ENCODE measurements around the gene RAB9A. TPM values are rescaled to one million over a fixed set of nuclear protein-coding genes. Genes with fewer than 3 reads are reported as not detected.
A peak's percentile ranks its signal among the peaks of the same experiment; 100 is the strongest.
"Not testable (repeated sequence)": the region's sequence is repeated elsewhere in the genome, so short reads cannot be mapped to it uniquely, and the experiment has no call there.

Gene RAB9A
- total RNA-seq, 1 donor from 2014 or later = 9.4 TPM

DNA sequence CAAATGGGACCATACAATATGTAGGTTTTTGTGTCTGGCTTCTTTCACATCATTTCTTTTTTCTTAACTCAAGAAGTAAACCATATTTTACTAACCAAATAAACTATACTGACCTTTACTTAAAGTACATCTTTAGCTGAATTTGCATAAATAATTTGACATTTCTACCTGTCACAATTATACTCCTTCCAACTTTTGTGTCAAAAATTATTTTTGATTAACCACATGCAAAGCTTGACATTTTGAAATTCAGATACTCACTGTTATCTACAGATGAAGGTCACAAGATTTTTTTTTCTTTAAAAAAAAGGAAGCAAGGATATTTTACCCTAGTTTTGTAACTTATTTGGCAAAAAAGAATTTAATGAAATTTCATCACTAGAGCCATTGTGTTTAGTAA is 12.0 kb upstream of the RAB9A start:
- no peak for DNase-seq (ENCODE audit: low spot score)
- Mint-ChIP-seq H3K4me1 (ENCODE audit: low read depth) (no peaks in the 10 kb centered on the region), H3K36me3 (ENCODE audit: low read depth) (peaks cover 13% of the 10 kb centered on the region), H3K27me3 (ENCODE audit: insufficient read depth) (no peaks in the 10 kb centered on the region), H3K27ac (no peak overlapping the region), H3K9me3 (no peaks in the 10 kb centered on the region), H3K4me3 (no peak overlapping the region)
- intact Hi-C loops (cut with micrococcal nuclease) = no loop called here

DNA sequence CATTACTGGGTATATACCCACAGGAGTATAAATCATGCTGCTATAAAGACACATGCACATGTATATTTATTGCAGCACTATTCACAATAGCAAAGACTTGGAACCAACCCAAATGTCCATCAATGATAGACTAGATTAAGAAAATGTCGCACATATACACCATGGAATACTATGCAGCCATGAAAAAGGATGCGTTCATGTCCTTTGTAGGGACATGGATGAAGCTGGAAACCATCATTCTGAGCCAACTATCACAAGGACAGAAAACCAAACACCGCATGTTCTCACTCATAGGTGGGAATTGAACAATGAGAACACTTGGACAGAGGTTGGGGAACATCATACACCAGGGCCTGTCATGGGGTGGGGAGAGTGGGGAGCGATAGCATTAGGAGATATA is 9.2 kb upstream of the RAB9A start:
- H3K36me3 Mint-ChIP-seq (ENCODE audit: low read depth); DNase-seq (ENCODE audit: low spot score); H3K4me1 Mint-ChIP-seq (ENCODE audit: low read depth); H3K9me3 Mint-ChIP-seq; H3K27me3 Mint-ChIP-seq (ENCODE audit: insufficient read depth); H3K27ac Mint-ChIP-seq; intact Hi-C loops (cut with micrococcal nuclease); H3K4me3 Mint-ChIP-seq: not testable (repeated sequence)

DNA sequence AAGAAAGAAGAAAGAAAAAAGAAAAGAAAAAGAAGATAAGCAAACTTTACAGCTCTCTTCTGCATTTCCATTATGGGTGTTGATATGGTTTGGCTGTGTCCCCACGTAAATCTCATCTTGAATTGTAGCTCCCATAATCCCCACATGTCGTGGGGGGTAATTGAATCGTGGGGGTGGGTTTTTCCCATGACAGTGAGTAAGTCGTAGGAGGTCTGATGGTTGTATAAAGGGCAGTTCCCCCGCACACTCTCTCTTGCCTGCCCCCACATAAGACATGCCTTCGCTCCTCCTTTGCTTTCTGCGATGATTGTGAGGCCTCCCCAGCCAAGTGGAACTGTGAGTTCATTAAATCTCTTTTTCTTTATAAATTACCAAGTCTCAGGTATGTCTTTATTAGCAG is 7.3 kb upstream of the RAB9A start:
- H3K4me1 Mint-ChIP-seq (ENCODE audit: low read depth) = peaks cover 10% of the 10 kb centered on the region
- no peaks in the 10 kb centered on the region for H3K27me3 Mint-ChIP-seq (ENCODE audit: insufficient read depth)
- intact Hi-C loops (cut with micrococcal nuclease) = no loop called here
- DNase-seq (ENCODE audit: low spot score) = no peak
- no peak overlapping the region for H3K27ac Mint-ChIP-seq
- no peaks in the 10 kb centered on the region for H3K9me3 Mint-ChIP-seq
- peaks cover 12% of the 10 kb centered on the region for H3K36me3 Mint-ChIP-seq (ENCODE audit: low read depth)
- H3K4me3 Mint-ChIP-seq = no peak overlapping the region

DNA sequence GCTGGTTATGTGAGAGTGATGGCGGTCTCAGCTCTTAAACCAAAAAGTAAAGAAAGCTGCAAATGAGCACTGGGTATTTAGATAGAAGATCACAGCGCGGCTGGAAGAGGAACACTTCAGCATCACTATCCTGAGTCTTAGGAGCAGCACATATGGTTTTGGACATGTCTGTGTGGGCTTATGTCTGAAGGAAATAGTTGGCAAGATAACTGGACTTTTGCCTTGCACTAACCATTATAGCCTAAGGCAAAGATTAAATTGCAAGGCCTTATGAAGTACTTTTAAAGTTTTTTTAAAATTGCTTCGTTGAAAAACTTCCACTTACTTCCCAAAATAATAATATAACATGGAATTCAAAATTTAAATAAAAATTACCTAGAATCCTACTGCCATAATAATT is 4.6 kb upstream of the RAB9A start:
- H3K4me1 Mint-ChIP-seq (ENCODE audit: low read depth) = peaks cover 22% of the 10 kb centered on the region
- DNase-seq (ENCODE audit: low spot score) = no peak
- H3K4me3 Mint-ChIP-seq = no peak overlapping the region
- intact Hi-C loops (cut with micrococcal nuclease) = no loop called here
- peaks cover 11% of the 10 kb centered on the region for H3K36me3 Mint-ChIP-seq (ENCODE audit: low read depth)
- H3K9me3 Mint-ChIP-seq = no peaks in the 10 kb centered on the region
- no peak overlapping the region for H3K27ac Mint-ChIP-seq
- no peaks in the 10 kb centered on the region for H3K27me3 Mint-ChIP-seq (ENCODE audit: insufficient read depth)

DNA sequence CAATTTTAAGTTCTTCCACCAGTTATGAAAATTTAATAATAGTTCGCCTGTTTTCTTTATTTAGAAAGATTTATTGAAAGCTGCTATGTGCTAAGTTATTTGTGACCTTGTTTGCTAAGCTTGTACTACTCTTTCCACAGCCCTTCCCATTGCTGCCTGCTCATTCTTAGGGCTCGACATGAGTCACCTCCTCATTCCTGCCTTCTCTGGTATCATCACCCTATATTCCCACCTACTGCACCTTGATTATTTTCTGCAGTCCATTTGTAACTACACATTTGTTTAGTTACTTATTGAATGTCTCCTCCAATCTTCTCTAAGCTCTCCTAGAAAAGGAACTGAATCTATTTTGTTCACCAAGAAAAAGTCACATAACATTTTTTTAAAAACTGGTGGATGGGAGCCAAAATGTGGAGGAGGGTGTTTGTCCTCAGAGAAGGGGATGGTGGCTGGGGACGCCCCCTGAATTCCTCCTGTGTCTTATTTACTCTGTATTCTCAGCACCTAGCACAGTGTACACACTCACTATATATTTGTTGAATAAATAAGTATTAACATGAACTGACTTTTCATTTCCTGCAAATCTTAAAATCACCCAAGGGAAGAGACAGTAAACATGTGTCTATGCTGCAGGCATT is 3.7 kb upstream of the RAB9A start:
- Mint-ChIP-seq H3K27ac (no peak overlapping the region), H3K4me1 (ENCODE audit: low read depth) (peaks cover 25% of the 10 kb centered on the region)

DNA sequence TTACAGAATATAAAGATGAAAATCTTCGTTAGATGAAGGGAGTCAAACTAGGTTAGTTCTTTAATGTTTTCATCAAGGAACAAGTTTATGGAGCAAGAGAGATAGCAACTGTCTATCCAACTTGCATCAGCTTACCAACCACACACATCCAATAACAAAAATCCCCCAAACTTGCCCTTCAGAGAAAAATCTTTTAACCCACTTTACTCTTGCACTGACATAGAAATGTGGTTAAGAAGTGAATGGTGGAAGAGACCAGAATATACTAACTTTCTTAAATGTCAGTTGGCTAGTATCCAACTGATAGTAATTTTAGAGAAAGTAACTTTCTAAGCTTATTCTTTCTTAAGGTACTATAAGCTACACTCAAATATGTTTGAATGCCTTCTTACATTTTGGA is 1.7 kb upstream of the RAB9A start:
- Mint-ChIP-seq H3K36me3 (ENCODE audit: low read depth) (peaks cover 10% of the 10 kb centered on the region), H3K4me3 (no peak overlapping the region), H3K9me3 (no peaks in the 10 kb centered on the region), H3K4me1 (ENCODE audit: low read depth) (peaks cover 33% of the 10 kb centered on the region), H3K27ac (peak overlapping the region; percentile 80), H3K27me3 (ENCODE audit: insufficient read depth) (no peaks in the 10 kb centered on the region)
- intact Hi-C loops (cut with micrococcal nuclease) = no loop called here
- no peak for DNase-seq (ENCODE audit: low spot score)

More for the DNA sequence above, 3.7 kb upstream of the RAB9A start:
- no peaks in the 10 kb centered on the region for H3K27me3 Mint-ChIP-seq (ENCODE audit: insufficient read depth)
- DNase-seq (ENCODE audit: low spot score) = no peak
- intact Hi-C loops (cut with micrococcal nuclease) = no loop called here
- peaks cover 10% of the 10 kb centered on the region for H3K36me3 Mint-ChIP-seq (ENCODE audit: low read depth)
- no peaks in the 10 kb centered on the region for H3K9me3 Mint-ChIP-seq
- no peak overlapping the region for H3K4me3 Mint-ChIP-seq

DNA sequence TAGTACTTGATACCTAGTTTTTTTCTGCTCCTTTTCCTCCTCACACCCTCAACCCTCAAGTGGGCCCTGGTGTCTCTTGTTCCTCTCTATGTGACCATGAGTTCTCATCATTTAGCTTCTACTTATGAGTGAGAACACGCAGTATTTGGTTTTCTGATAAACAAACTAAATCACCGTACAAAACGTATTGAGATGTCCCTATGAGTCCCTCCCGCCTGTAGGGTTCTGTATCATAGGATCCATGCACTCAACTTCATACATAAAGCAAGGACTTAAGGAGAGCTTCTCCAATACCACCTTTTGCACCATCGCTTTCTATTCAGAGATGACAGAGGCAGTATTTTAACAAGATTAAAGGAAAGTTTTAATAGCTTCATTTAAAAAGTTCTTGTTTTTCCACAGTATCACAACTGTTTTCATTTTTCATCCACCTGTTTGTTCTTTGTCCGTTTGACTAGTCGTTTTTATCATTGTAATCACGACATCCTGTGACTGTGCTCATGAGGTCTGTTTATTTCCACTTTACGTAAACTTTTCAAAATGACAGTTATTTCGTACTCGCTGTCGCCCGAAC is 457 bp upstream of the RAB9A start:
- H3K4me1 Mint-ChIP-seq (ENCODE audit: low read depth) = peaks cover 46% of the 10 kb centered on the region
- DNase-seq (ENCODE audit: low spot score) = no peak
- H3K27me3 Mint-ChIP-seq (ENCODE audit: insufficient read depth) = no peaks in the 10 kb centered on the region
- peaks cover 8% of the 10 kb centered on the region for H3K36me3 Mint-ChIP-seq (ENCODE audit: low read depth)
- no peaks in the 10 kb centered on the region for H3K9me3 Mint-ChIP-seq
- peak overlapping the region; percentile 89 for H3K4me3 Mint-ChIP-seq
- intact Hi-C loops (cut with micrococcal nuclease) = loop anchor here (1.0 kb wide), 2 partner anchors 35 to 46 kb away; partner anchors contain the start of genes OFD1, TCEANC and TRAPPC2
- H3K27ac Mint-ChIP-seq = peak overlapping the region; percentile 95

DNA sequence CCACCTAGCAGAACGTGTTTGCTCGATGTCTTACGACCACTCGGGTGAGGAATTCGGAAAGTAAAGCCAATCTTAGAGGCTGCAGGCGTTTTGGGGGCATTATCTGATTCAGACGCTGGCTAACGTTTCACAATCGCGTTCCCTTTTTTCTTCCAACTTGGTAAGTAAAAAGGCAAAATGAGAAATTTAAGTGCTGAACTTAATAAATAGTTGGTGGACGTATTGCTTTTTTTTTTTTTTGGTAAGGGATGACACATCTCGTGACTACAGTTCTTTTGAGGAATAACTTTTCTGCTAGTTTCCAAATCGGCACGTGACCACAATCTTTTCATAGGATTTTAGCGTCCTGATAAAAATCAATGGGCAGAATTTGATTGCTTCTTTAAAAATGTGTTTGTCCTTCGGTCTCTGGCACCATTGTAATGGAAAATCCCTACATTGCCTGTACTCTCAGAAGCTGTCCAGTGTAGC is 848 bp downstream of the RAB9A start:
- peak overlapping the region; percentile 67 for H3K27ac Mint-ChIP-seq

DNA sequence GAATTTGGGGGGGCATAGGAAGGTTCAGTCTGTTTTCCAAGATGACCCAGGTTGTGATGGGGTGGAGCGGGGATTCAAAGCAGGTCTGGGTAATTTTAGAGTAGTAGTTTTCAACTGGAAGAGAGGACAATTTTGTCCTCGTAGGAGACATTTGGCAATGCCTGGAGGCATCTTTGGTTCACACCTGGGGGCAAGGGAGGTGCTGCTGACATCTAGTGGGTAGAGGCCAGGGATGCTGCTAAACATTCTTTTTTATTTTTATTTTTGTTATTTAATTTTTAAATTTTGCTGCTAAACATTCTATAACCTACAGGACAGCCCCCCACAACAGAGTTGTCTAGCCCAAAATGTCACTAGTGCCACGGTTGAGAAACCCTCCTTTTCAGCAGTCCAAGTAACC is 1.9 kb downstream of the RAB9A start:
- intact Hi-C loops (cut with micrococcal nuclease) = no loop called here
- peaks cover 51% of the 10 kb centered on the region for H3K4me1 Mint-ChIP-seq (ENCODE audit: low read depth)
- H3K36me3 Mint-ChIP-seq (ENCODE audit: low read depth) = peaks cover 4% of the 10 kb centered on the region
- no peak for DNase-seq (ENCODE audit: low spot score)
- H3K27me3 Mint-ChIP-seq (ENCODE audit: insufficient read depth) = no peaks in the 10 kb centered on the region
- H3K4me3 Mint-ChIP-seq = peak overlapping the region; percentile 89
- H3K9me3 Mint-ChIP-seq = no peaks in the 10 kb centered on the region
- no peak overlapping the region for H3K27ac Mint-ChIP-seq

More for the DNA sequence above, 848 bp downstream of the RAB9A start:
- no peaks in the 10 kb centered on the region for H3K9me3 Mint-ChIP-seq
- intact Hi-C loops (cut with micrococcal nuclease) = loop anchor here (1.0 kb wide), 2 partner anchors 20 to 341 kb away; no protein-coding TSS in a partner anchor
- no peak for DNase-seq (ENCODE audit: low spot score)
- H3K36me3 Mint-ChIP-seq (ENCODE audit: low read depth) = peaks cover 8% of the 10 kb centered on the region
- H3K27me3 Mint-ChIP-seq (ENCODE audit: insufficient read depth) = no peaks in the 10 kb centered on the region
- peaks cover 53% of the 10 kb centered on the region for H3K4me1 Mint-ChIP-seq (ENCODE audit: low read depth)
- H3K4me3 Mint-ChIP-seq = peak overlapping the region; percentile 89

DNA sequence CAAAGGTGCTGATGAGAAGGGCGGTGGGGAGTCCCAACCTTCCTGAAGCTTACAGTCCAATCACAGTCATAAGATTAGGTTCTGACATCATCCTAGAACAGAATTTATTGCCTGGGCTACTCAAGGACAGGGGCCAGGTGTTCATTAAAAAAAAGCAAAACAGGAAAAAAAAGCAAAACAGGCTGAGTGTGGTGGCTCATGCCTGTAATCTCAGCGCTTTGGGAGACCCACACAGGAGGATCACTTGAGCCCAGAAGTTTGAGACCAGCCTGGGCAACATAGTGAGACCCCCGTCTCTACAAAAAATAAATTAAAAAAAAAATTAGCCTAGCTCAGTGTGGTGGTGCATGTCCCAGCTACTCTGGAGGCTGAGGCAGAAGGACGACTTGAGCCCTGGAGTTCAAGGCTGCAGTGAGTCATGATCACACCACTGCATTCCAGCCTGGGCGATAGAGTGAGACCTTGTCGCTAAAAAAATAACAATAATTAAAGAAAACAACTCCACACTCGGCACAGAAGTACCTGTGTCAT is 3.0 kb downstream of the RAB9A start:
- Mint-ChIP-seq H3K9me3 (no peaks in the 10 kb centered on the region), H3K27me3 (ENCODE audit: insufficient read depth) (no peaks in the 10 kb centered on the region), H3K36me3 (ENCODE audit: low read depth) (peaks cover 4% of the 10 kb centered on the region), H3K4me3 (no peak overlapping the region), H3K4me1 (ENCODE audit: low read depth) (peaks cover 54% of the 10 kb centered on the region), H3K27ac (no peak overlapping the region)
- DNase-seq (ENCODE audit: low spot score) = no peak
- intact Hi-C loops (cut with micrococcal nuclease) = no loop called here

DNA sequence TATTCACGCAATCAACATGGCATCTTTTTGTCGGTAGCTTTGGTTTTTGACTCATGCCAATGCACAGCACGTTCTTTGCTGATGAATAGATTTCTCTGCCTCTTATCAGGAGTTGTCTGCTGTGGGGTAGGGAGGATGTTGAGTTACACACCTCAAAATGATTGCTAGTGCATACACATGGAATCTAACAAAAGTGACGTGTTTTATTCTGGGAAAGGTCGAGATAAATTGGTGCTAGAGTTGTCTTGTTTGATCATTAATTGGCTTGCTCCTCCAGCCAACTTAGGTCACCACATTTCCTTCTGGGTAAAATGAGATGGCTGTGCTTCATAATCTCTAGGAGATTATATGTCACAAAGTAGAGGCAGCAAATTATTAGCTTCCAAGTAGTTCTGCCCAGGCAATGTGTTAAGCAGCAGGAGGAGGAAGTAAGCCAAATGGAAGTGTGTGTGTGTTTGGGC is 3.9 kb downstream of the RAB9A start:
- Mint-ChIP-seq H3K36me3 (ENCODE audit: low read depth) (peaks cover 4% of the 10 kb centered on the region), H3K4me3 (no peak overlapping the region), H3K27ac (no peak overlapping the region), H3K9me3 (no peaks in the 10 kb centered on the region), H3K27me3 (ENCODE audit: insufficient read depth) (no peaks in the 10 kb centered on the region), H3K4me1 (ENCODE audit: low read depth) (peaks cover 55% of the 10 kb centered on the region)
- intact Hi-C loops (cut with micrococcal nuclease) = no loop called here
- no peak for DNase-seq (ENCODE audit: low spot score)

DNA sequence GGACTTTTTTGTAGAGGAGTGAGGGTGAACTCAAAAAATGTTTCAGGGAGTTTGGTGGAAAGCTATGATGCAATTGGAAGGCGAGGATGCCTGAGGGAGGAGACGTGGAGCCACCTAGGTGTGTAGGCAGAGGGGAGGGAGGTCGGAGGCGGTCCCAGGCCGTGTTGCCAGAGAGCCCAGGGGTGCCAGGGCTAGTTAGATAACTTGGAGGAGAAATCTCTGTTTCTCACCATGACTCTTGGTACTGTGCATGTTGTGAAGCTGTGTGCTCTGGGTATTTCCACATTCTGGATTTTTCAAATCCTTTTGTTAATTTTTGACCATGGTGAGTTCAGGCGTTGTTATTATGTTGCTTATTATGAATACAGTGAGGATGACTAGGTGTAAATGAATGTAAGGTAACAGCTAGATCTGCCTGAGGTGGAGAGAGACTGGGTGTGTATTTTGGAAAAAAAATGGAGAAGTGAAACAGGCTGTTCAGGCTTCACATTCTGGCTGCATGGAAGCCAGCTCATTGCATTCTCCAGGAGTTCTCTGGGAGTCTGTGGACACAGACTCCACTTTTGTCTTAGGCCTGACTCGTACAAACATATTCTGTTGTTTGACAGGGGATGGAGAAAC is 4.5 kb downstream of the RAB9A start:
- H3K36me3 Mint-ChIP-seq (ENCODE audit: low read depth) = peaks cover 4% of the 10 kb centered on the region
- intact Hi-C loops (cut with micrococcal nuclease) = no loop called here
- H3K27ac Mint-ChIP-seq = no peak overlapping the region

DNA sequence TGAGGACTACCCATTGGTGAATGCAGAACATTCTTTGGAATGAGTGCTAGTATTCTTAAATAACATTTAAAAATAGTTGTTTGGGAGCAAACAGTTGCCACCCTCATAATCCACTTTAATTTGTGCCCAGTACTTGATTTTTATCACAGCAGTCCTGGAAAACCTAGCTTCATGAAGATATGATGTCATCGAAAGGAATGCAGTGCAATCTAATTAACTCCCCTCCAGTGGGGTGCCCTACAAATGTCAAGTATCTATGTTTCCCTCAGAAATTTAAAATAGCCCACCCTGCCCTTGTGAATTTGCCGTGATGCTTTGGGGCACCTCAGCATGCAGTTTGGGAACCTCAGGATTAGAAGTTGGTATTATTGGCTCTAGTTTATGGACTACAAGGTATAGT is 5.4 kb downstream of the RAB9A start:
- Mint-ChIP-seq H3K4me3 (no peak overlapping the region), H3K36me3 (ENCODE audit: low read depth) (peaks cover 8% of the 10 kb centered on the region), H3K27me3 (ENCODE audit: insufficient read depth) (no peaks in the 10 kb centered on the region), H3K27ac (no peak overlapping the region), H3K4me1 (ENCODE audit: low read depth) (peaks cover 52% of the 10 kb centered on the region), H3K9me3 (no peaks in the 10 kb centered on the region)
- intact Hi-C loops (cut with micrococcal nuclease) = no loop called here
- no peak for DNase-seq (ENCODE audit: low spot score)

More for the DNA sequence above, 4.5 kb downstream of the RAB9A start:
- Mint-ChIP-seq H3K27me3 (ENCODE audit: insufficient read depth) (no peaks in the 10 kb centered on the region), H3K4me1 (ENCODE audit: low read depth) (peaks cover 51% of the 10 kb centered on the region), H3K9me3 (no peaks in the 10 kb centered on the region), H3K4me3 (no peak overlapping the region)
- no peak for DNase-seq (ENCODE audit: low spot score)
